HG02759 (cell line): ENCODE data around the gene ASTN2.
A peak's percentile ranks its signal among the peaks of the same experiment; 100 is the strongest.
"Not testable (repeated sequence)": the region's sequence is repeated elsewhere in the genome, so short reads cannot be mapped to it uniquely, and the experiment has no call there.

Experiments
- ATAC-seq: cut with Tn5 transposase; IDR thresholded peaks from one replicate; pipeline ENCODE4 v1.9.1; 2021; ENCODE audit warnings: mild to moderate bottlenecking, moderate library complexity; ENCODE audit not compliant: unreplicated experiment

The ASTN2 gene

DNA sequence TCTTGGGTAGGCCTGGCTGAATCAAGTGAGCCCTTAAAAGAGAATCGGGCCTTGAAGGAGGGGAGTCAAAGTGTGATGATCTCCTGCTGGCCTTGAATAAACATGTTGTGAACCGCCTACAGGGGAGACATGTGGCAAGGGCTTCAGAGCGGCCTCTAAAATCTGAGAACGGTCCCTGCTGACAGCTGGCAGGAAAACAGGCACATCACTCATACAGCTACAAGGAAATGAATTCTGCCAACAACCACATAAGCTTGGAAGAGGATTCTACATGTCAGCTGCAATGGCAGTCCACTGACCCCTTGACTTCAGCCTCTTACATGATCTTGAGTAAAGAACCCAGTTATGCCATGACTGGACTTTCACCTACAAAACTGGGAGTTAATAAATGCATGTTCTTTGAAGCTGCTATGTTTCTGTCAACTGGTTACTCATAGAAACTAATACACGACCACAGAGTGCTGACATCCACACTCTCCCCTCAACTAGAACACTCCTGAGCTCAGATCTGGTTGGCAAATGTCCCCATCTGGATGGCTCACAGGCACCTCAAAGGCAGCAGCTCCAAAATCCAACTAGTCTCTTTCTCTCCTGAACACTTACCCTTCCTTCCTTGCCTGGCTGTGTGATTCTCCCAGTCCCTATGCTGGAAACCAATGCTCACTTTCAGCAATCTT lies 333.1 kb downstream of the ASTN2 start:
- ATAC-seq = no peak

DNA sequence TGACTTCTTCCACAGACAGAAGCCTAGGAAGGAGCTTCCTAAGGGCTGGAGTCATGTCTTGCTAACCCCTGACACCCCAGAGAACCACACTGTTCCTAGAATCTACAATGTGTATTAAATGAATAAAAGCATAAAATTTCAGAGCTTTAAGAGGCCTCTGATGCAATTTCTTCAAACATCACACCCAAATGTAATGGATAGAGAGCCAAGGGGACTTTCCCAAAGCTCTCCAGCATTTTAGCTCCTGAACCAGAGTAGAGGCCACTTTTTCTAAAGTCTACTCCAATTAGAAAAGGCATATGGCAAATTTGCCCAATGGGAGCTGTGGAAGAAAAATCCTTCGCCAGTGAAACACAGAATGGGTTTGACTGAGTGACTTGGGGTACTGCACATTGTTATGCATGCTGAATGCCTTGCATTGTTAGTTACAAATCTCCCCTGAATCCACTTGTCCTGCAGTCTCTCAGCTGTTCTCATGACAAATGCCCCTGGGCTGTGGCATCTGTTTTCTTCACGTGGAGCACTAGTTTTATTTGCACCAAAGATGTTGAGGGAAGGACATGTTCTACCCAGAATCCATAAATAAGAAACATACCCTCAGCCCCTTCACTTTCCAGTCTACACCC lies 334.0 kb downstream of the ASTN2 start:
- no peak for ATAC-seq

DNA sequence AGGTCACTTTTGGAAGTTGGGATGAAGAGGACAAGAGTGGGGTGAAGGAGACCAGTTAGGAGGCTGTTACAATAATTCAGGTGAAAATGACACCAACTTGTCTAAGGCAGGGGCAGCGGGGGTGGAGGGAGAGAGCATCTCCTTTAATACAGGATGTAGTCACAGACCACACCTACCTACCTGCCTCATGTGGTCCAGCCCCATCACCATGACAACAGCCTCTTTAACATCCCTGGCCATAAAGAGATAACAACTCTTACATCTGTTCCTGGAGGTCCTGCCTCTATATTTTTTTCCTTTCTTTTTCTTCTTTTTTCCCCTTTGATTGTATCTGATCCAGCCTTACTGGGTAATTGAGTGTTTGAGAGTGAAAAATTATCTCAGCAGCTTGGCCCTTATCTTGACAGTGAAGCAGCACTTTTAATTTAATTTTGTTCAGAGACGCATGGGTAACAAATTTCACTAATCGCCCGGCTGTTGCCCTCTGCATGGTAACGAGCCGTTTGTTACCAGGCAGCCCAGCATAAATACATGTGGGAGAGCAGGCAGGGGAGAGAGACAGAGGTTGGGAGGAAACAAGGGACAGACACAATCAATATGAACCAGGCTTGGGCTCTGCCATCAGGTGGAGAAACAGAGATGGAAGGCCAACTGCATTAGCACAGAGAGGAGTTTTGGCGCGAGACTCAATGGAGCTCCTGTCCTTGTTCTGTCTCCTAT lies 338.1 kb downstream of the ASTN2 start:
- ATAC-seq = no peak

DNA sequence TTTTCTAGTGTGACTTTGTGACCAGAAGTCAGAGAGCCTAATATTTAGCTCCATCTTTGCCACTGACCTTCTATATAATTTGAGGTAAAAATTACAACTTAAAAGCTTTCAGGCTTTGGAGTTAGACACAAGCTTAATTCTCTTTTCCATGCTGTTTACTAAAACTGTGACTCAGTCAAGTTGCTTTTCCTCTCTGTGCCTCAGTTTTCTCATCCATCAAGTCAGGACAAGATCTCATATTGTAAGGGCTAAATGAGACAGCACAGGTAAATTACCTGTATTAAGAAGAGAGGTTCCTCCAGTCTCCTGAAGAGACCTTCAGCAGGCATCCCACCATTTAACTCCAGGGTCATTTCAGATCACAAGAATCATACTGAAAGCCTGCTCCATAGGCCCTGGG lies 339.2 kb downstream of the ASTN2 start:
- no peak for ATAC-seq

DNA sequence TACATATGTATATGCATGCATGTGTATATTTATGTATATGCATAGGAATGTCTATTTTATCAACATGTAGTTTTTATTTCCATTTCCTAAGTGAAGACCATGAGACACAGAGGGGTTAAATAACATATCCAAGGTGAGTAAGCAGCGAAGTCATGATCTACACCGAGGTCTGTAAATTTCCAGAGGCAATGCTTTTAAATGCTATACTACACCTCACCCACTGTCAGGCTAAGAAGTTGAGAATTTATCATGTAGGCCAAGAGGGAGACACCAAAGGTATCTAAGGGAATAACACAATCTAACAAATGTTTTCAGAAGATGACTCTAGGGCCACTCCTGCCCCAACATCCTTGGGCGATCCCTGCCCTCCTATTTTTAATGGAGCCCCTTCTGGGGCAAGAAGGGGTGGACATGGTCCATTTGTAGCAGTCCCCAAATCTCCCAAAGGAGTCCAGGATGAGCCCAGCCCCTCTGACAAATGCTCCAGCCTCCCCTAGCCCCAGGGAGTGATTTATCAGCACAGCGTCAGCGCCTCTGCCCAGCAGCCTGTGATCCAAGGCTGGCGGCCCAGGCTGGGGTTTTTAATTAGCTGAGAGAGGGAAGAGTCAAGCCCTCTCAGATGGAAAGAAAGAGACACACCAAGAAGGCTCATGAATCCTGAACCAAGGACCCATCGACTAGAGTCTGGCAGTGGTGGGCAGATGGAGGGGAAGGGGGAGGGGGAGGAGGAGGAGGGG lies 339.9 kb downstream of the ASTN2 start:
- ATAC-seq = no peak

DNA sequence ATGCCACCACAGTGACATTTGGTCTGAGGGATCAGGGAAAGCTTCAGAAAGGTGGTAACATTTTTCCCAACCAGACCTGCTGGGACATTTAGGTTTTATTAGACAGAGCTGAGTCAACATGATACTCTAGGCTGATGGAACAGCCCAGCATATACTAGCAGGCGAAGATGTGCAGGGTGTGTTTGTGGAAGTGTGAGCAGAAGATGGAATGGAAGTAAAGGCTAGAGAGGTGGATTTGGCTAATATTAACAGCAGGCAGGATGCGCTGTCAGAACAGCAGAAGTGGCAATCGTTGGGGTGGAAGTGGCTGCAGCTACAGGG lies 340.6 kb downstream of the ASTN2 start:
- no peak for ATAC-seq

DNA sequence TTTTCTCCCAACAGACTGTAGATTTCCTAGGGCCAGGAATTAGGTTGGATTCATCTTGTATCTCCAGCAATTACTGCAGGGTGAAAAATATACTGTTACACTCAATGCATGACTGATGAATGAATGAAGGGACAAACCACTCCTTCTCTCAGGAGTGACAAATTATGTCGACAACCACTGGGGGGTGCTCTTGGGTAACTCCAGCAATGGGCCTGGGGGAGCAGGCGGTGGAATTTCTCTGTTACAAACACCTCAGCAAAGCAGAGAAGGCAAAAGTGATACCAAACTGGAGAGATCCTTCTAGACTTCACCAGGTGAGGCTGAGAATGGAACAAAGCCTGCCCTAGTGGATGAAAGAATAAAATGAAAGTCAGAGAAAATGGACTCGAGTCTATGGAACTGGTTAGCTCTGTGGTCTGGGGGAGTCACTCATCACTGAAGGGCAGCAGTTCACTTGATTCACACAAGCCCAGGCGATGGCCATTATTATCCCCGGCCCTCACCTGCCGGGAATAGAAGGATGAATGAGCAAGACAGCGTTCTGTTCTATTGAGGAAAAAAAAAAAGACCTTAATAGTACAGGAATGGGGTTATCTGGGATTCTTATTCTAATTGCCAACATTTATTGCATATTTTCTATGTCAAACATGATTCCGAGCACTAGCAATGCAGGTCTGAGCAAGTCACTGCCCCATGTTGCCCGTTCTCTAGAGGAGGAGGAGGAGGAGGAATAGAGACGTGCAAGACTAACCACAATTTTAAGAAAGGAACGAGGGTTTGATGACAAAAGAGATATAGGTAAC lies 341.1 kb downstream of the ASTN2 start:
- no peak for ATAC-seq

DNA sequence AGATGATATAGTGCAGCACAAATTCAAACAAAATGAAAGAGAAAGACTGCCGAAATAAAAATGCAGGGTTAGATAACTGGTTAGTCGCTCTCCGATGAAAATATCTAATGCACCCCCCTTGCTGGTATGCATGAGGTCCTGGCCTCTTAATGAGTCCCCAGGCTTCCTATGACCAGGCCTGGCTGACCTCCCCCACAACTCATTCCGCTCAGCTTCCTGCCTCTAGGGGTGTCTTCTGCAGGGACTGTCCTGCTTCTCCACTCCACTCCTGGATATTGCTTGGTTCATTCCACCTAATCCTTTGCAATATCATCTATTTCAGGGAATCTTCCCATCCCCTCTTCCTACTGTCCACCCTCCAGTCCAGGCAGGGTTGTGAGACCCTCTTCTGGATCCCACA lies 341.8 kb downstream of the ASTN2 start:
- ATAC-seq = no peak

DNA sequence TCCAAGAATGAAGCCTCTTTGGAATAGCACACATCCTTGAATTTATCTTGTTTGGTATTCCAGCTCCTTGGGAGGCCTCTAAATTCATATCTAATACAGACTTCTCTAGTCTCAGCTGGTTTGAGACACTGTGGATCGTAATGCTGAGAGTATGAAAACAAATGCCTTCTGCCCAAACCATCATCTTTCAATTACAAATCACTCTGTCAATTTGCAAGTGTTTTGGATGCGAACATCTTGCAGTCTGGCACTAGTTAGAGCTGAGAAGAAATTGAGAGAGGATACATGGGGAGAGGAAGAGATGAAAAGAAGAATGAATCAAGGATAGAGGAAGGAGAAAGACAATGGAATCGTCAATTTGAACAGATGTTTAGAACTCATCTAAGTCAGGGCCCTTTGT lies 342.6 kb downstream of the ASTN2 start:
- ATAC-seq = no peak

DNA sequence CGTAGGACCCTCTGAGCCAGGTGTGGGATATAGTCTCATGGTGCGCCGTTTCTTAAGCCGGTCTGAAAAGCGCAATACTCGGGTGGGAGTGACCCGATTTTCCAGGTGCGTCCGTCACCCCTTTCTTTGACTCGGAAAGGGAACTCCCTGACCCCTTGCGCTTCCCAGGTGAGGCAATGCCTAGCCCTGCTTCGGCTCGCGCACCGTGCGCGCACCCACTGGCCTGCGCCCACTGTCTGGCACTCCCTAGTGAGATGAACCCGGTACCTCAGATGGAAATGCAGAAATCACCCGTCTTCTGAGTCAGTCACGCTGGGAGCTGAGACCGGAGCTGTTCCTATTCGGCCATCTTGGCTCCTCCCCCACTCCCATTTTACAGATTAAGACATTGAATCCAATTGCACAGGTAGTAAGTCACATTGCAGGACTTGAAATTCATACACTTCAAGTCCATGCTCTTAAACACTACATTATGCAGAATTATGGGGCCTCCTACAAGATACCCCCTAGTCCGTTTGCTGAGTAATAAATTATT lies 343.1 kb downstream of the ASTN2 start:
- ATAC-seq = not testable (repeated sequence)

DNA sequence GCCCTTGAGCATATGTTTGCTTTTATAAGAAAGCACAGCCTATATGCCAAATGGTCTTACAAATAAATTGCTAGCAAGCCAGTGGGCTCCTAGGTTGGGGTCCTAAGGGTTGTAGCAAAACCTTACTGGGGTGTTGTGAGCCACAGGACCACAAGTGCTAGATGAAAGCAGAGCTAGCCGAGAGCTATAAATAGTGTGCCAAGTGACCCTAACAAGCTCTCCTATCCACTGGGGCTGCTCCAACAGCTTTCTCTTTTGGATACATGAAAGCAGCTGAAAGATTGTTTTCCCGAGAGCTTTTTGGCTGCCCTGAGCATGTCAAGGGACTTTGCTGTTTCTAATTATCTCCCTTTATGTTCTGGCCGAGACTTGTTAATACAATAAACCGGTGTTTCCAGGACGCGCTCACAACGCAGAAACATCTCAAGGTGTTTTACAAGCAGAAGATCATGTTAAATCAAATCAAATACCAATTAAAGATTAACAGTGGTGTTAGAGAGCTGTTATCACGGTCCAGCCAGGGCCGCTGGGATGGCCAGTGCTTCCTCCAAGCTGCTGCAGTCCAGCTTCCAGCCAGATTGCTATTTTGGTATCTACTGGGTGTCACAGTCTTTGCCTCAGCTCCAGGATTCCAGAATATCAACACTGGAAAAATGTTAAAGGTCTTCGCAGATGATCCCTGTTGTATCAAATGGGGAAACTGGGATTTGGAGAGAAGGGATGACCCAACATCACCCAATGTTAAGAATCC lies 351.0 kb downstream of the ASTN2 start:
- no peak for ATAC-seq

DNA sequence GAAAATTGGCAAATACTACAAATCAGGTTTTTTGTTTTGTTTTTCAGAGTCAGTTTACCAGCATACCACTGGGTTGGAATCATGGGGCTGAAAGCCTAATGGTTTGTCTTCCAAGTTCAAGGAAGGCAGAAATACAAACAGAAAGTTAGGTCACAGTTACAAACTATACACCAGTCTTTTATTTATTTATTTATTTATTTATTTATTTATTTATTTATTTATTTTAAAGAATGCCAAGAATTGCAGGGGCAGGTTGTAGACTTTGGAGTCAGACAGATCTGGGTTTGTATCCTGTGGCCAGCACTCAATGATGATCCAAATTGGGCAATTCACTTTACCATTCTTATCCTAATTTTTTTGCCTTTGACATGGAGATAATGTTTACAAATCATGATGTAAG lies 353.9 kb downstream of the ASTN2 start:
- ATAC-seq = no peak

DNA sequence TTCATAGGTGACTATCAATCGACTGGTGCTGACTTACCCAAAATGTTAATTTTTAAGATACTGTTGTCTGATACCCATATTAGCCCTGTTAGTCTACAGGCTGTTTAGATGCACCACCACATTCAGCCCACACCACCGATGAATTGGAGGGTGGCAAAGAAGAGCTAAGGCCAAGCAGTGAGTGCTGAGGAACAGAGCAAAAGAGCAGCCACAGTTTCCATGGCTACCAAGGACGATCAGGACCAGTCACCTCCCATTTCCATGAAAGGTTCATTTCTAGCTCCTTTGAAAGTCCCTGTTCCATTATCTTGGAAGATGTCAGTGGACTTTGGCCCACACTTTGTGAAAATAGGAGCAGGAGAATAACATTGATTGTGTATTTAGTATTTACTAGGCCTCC lies 364.9 kb downstream of the ASTN2 start:
- ATAC-seq = no peak

DNA sequence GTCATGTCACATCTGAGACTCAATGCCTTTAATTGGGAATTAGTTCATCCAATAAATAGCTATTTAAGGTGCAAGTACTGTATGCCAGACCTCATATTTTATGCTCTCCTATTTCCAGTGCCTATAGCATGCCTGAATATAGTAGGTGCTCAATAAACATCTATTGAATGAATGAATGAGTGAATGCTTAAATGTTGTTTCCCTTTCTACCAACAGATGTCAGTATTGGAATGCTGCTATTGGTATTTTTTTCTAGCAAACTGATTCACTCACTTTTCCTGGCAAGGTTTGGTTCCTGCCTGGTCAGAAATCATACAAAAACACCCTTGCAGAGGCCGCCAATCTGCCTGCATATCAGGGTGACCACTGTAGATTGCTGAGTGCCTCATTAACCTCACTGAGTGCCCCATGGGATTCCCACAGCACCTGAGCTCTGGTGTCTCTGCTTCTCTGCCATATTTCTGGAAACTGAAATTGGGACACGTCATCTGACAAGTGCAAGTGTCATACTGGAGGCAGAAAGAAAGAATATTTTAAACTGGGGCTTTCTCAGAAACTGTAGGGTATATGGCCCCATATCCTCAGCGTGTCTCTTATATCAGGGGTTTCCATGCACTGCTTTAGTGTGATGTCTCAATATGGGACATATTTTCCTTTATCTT lies 368.1 kb downstream of the ASTN2 start:
- ATAC-seq = peak; percentile 79

DNA sequence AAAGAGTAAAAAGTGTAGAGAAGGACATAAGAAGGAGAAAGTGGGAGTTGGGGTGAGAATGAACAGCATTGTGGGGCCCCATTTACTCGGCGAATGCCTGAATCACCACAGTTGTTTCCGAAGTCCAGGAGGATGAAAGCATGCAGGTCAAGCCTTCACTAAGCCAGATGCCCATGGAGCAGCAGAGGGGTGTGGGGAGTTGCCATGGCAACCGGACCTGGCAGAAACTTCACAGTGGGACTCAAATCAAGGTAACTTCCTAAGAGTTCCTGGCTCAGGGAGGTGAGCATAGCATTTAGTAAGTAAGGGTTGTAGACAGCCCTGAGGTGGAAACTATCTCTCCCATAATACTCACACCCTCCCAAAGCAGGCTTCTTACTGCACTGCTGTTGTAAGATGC lies 370.6 kb downstream of the ASTN2 start:
- no peak for ATAC-seq

DNA sequence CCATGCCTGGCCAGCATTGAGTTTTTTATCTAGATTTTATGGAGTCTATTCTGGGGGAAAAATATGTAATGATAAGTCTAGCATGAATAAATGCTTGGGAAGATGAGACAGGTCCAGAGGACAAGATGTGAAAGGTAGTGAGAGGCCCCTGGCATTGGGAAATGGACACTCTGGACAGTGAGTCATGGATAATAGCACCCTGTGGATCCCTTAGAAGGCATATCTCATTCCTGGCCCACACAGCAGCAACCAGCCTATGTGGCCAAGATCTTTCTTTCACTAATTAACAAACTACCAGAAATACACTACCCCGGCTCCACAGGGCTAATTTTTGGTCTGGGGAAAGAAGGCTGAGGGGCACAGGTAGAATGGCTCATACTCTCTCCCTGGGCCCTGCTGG lies 371.7 kb downstream of the ASTN2 start:
- ATAC-seq = no peak

DNA sequence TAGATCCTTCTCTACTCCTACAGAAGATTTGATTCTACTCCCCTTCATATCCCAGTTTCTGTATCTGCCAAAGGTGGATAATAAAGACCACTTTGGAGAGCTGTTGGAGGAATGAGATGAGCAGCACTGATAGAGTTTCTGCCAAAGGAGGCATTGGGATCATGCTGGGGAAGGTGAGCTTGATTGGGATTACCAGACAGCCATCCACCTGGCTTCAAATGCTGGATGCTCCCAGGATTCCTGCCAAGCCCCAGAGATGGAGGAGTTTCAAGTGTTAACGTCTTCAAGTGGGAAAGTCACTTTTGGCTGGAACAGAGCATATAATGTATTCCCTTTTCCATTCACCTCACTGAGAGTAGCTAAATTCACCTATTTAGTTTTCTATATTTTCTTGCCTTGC lies 379.3 kb downstream of the ASTN2 start:
- ATAC-seq = no peak

DNA sequence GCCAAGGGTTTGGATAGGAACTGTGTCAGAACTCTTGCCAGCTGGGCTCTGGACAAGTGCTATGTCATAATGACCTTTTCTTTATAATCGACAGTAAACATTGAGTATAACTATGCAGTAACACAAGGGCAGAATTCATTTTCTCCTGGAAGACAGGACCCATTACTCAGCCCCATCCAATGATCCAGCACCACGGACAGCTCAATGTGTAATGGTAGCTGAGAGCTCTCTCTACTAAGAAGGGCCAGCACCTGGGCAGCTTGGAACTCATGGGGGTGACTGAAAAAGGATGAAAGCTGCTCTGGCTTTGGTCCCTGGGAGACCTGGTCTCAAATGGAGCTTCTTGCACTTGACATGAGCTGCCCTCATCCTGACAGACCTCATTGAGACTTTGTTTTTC lies 380.0 kb downstream of the ASTN2 start:
- ATAC-seq = no peak

DNA sequence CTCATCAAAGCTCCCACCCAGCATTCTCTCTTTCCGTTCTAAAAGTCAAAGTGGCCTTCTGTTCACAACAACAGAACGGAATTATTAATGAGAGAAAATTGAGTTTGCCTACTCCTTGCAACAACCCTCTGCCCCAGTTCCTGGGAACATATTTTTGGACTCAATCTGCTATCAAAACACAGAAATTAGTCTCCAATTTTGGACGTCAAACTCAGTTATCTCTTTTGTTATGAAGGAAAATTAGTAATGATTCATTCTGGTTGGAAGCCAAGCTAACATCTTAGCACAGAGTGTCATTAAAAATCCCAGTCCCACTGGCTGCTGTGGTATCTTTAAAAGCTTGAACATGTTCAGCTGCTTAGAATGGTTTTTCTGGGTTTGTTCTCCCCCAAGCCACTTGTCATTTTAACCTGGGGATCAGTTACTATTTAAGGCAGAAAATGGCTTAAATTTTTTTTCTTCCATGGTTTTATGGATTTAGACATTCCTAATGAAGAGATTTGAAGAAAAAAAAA lies 384.5 kb downstream of the ASTN2 start:
- ATAC-seq = no peak
